ENCODE measurements around the gene SBNO2. TPM values are rescaled to one million over a fixed set of nuclear protein-coding genes. Genes with fewer than 3 reads are reported as not detected.

Gene SBNO2
- total and polyA plus RNA-seq, 2 donors (not counting 3 experiments of a cell fraction or from before 2014, with no cell fraction given), result 31.4 to 65.7 TPM

DNA sequence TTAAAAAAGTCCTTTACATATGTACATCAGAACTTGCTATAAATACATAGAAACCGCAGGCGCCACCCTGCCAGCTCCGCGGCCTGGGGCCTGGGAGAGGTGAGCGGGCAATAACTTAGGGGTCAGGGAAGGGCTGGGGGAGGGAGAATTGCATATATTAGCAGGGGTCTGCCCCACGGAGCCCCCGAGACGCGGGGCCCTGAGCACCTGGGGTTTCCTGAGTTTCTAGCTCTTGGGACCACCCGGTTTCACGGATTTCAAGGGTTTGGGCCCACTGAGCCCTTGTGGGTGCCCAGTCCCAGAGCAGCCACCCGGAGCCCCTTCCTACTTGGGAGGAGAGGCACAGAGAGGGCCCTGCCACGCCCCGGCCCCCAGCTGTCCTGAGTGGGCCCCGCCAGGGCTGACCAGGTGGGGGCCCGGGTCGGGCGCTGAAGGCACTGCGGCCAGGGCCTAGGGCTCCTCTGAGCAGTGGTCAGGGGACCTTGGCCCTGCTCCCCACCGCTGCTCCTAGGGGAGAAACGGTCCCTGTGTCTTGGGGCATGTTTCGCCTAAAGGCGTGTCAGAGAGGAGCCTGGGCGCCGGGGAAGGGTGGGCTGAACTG is 66.3 kb downstream of the SBNO2 start:
- Histone ChIP-seq H3K27ac (ENCODE audit: insufficient read depth, low read depth, low read length) (no peak overlapping the region), H3K4me2 (ENCODE audit: insufficient read depth, low read length) (no peak overlapping the region), H3K9ac (replicated peaks; ENCODE audit: extremely low read depth, insufficient read depth, low read length) (no peak overlapping the region), H3K9me1 (replicated peaks; ENCODE audit: control insufficient read depth, extremely low read depth, insufficient read depth, low read length) (no peaks in the 10 kb centered on the region), H3K27me3 (ENCODE audit: control insufficient read depth in 2 of 2, insufficient read depth in 2 of 2, low read length in 2 of 2) (no peaks in the 10 kb centered on the region), H3K4me3 (replicated peaks in 1 of 3; ENCODE audit: insufficient read depth in 1 of 3, low read depth in 1 of 3, low read length in 3 of 3) (no peak overlapping the region), H3K4me1 (ENCODE audit: control insufficient read depth, extremely low read depth, insufficient read depth, low read length) (peaks cover 12% of the 10 kb centered on the region), H3K36me3 (ENCODE audit: control insufficient read depth in 2 of 2, extremely low read depth in 1 of 2, insufficient read depth in 2 of 2, low read length in 2 of 2) (peaks cover 11 to 33% of the 10 kb centered on the region in 2 experiments), H2AFZ (ENCODE audit: low read depth, low read length) (no peak overlapping the region), H3K9me3 (replicated peaks; ENCODE audit: control insufficient read depth, insufficient read depth, low read length) (no peaks in the 10 kb centered on the region), H4K20me1 (replicated peaks; ENCODE audit: control insufficient read depth, extremely low read depth, insufficient read depth, low read length) (no peaks in the 10 kb centered on the region), H3K79me2 (ENCODE audit: control insufficient read depth, insufficient read depth, low read length) (peaks cover 18% of the 10 kb centered on the region)
- intact Hi-C loops (cut with micrococcal nuclease), result loop anchor here (10.0 kb wide), 1 partner anchor 173 kb away; no protein-coding TSS in a partner anchor
- CTCF ChIA-PET, result interaction anchor here (1.2 kb wide), 1 partner anchor 37 kb away, joined by 3 read pairs; no protein-coding TSS in a partner anchor
- dilution Hi-C loops (cut with MboI; ENCODE audit: extremely low pct_ligation_motif_present, low sequenced_read_pairs), result no loop called here
- POLR2A ChIA-PET, result no interaction called here
- TF ChIP-seq, protein P1, sequence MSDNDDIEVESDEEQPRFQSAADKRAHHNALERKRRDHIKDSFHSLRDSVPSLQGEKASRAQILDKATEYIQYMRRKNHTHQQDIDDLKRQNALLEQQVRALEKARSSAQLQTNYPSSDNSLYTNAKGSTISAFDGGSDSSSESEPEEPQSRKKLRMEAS (IDR thresholded peaks at IDR 0.05; ENCODE audit: insufficient read depth, insufficient read length), result no peak
- TF ChIP-seq EZH2 (IDR thresholded peaks at IDR 0.05; ENCODE audit: borderline replicate concordance, low read depth, low read length, severe bottlenecking) (no peak), FOS (IDR thresholded peaks at IDR 0.05; ENCODE audit: borderline replicate concordance, insufficient read depth, low read length) (no peak), JUN (IDR thresholded peaks at IDR 0.05; ENCODE audit: borderline replicate concordance, insufficient read depth, insufficient read length, low read depth) (no peak), POLR2A (IDR thresholded peaks at IDR 0.05; ENCODE audit: low read depth, low read length) (no peak), POLR2AphosphoS5 (IDR thresholded peaks at IDR 0.05; ENCODE audit: insufficient read depth, low read depth, low read length) (no peak), GATA2 (IDR thresholded peaks at IDR 0.05; ENCODE audit: insufficient read depth, insufficient read length, low read depth, low read length) (no peak), MYC (IDR thresholded peaks at IDR 0.05; ENCODE audit: low read depth, low read length) (no peak)
- TF ChIP-seq, protein P2, sequence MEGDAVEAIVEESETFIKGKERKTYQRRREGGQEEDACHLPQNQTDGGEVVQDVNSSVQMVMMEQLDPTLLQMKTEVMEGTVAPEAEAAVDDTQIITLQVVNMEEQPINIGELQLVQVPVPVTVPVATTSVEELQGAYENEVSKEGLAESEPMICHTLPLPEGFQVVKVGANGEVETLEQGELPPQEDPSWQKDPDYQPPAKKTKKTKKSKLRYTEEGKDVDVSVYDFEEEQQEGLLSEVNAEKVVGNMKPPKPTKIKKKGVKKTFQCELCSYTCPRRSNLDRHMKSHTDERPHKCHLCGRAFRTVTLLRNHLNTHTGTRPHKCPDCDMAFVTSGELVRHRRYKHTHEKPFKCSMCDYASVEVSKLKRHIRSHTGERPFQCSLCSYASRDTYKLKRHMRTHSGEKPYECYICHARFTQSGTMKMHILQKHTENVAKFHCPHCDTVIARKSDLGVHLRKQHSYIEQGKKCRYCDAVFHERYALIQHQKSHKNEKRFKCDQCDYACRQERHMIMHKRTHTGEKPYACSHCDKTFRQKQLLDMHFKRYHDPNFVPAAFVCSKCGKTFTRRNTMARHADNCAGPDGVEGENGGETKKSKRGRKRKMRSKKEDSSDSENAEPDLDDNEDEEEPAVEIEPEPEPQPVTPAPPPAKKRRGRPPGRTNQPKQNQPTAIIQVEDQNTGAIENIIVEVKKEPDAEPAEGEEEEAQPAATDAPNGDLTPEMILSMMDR (IDR thresholded peaks at IDR 0.05; ENCODE audit: extremely low read depth in 1 of 2, insufficient read depth in 1 of 2, low read depth in 1 of 2, low read length in 2 of 2), result no peak
- DNase-seq (ENCODE audit: low read depth, low spot score) (no peak), FAIRE-seq (no peak)
- no TSS peak for BruUV-seq (replicated peaks)

Data from endothelial cell of umbilical vein (primary cell).